ENCODE results near the gene SYNDIG1.

The SYNDIG1 gene

DNA sequence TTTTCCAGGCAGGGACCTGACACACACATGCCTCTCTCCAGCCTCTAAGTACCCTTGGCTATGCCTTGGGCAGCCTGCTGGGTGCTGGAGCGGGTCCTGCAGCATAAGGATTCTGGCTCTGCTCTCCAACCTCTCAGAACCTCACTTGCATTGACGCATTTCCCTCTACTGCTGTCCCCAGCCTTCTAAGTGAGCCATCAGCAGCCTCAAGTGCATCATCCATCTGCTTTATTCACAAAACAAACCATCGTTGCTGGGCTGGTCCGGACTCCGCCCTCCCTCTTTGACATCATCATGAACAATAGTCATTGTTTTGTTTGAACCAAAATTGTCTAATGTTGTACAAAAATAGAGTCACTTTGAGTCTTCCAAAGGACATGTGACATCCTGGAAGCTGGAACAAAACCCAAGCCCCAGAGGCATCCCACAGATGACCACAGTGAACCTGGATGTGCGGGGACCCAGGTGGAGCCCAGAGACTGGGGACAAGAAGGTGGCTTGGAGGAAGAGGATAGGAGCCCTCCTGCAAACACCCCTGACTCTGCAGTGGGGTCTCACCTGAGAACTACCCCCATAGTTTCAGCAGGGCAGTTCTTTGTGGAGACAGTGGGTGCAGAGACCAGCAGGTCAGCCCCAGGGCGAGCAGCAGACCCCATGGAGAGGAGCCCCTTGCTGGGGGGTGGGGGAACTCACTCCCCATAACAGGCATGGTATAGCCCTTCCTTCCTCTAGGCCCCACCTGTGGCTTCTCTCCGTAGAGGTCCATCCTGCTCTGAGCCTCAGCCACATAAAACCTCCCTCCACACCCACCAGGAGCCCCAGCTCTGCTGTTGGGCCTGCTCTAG lies 230.1 kb downstream of the SYNDIG1 start:
- FAIRE-seq: no peak

DNA sequence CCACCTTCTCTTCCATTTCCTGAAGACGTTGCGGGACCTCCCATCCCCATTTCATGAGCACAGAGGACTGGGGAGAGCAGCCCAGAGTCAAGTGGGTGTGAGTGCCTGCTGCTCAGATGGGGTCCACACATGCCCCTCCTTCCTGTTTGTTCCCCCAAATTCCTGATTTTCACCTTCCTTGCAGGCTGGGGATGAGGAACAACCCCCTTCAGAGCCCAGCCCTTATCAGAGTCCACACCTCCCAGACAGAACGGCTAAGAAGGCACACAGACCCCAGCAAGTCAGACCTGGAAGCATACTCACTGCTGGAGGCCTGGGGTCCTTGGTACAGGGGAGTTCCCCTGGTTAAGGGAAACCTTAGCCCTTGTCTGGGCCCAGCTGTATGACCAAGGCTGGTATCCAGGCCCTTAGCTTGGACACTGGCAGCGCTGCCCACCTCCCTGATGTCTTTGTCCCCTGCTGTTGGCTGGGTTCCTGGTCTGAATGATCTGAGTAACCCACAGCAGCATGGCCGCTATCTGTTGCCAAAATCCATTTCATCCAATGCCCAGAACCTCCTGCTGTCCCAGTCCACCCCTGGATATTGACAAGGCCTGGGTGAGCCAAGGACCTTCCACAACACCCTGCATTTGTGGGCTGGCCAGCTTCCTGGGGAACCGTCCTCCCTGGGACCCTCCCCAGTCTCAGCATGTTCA lies 230.9 kb downstream of the SYNDIG1 start:
- FAIRE-seq: no peak

DNA sequence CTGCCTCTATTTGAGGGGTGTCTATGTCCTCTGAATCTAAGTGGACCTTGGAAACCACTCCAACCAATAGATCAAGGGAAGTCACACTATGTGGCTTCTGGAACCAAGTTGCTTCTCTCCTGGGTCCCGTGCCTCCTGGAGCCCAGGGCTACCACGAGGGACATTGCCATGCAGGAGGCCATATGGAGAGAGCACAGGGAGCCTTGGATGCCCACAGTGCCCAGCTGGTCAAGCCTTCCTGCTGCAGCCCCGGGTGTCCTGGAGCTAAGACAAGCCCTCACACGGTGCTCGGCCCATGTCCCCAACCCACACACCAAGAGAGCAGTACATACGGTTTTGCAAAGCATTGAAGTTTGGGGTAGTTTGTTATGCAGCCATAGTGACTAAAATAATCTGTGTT lies 231.6 kb downstream of the SYNDIG1 start:
- FAIRE-seq: no peak

DNA sequence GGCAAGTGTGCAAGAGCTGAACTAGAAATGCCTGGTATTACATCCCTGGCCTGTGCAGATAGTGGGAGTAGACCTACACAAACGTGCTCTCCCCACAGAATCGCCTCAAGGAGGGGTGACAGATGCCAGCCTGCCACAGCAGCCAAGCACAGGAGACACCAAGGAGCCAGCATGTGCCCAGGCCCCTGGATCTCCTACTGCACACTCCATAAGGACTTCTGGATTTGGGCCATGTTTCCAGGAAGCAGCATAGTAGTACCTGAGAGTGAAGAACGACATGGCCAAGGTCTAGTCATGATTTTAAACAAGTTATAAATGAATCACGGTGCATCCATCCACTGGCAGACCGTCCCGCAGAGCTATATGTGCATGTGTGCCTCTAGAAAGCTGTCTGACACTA lies 232.2 kb downstream of the SYNDIG1 start:
- FAIRE-seq: no peak

DNA sequence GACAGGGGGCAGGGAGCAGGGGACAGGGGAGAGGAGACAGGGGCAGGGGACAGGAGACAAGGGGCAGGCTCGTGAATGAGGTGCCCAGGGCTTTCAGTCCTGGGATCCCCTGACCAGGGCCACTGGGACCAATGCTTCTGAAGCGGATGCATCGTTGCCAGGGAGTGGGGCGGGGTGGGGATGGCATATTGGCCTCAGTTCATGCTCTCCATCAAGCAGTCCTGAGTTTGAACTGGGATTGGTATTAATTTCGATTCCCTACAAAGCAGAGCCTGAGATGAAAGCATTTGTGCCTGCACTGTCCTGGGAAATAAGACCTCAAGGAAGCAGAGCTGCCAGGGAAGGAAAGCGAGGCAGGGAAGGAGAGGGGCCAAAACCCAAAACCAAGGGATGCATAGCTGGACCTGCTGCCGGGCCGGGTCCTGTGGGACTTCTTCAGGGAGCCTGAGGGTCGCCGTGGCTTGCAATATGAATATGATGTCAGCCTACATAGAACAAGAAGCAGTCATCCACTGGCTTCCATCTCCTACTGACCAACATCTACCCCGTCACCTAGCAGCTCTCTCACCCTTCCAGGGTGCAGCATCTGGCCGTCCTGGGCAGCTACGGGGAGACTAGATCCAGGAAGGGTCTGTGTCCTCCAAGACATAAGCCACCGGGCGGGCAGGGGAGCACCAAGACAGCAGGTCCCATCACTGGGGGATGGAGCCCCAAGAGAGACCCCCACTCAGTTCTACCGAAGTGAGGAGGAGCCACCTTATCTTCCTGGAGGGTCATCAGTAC lies 233.3 kb downstream of the SYNDIG1 start:
- no peak for FAIRE-seq

DNA sequence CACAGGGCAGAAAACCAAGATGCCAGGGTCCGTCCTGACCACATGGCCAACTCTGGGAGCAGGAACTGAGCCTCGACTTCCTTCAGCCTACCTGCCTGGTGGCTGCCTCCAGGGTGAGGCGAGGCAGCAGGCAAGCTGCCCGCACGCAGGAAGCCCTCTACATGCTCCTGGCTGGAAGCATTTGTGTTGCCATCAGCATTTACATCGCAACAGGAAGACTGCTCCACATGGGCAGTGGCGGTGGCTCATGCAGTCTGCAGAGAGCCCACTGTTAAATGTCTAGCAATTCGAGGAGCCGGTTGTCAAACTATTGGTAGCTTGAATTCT lies 233.8 kb downstream of the SYNDIG1 start:
- no peak for FAIRE-seq

DNA sequence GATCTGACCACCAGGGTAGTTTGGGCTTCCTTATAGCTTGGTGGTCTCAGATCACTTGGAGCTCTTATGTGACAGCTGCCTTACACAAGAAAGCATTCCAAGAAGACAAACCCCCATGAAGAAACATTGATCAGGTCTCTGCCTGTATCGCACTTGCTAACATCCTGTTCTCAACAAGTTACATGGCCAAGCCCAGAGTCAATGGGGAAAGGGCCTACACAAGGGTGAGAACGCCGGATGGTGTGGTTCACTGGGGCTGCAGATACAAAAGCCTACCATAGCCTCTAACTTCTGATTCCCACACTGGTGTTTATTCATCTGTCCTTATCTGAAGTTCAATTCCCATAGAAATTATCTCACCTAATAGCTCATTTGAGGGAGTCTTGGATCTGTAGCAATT lies 235.5 kb downstream of the SYNDIG1 start:
- no peak for FAIRE-seq

DNA sequence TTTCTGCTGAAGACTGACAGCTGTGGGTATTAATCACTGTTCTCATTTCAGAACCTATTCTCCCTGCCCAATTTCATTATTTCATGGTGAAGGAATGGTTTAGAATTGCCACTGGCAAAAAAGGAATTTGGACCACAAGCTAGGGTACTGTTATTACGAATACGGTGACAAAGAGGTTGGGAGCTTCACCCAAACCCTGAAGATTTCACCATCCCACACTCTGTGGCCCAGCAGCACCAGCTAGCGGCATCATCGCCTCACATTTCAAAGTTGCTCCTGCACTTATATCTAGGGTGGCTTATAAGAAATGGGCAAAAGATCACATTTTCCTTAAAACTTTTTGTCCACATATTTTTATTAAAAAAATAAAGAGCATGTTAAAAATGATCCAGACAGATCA lies 236.1 kb downstream of the SYNDIG1 start:
- FAIRE-seq: no peak

DNA sequence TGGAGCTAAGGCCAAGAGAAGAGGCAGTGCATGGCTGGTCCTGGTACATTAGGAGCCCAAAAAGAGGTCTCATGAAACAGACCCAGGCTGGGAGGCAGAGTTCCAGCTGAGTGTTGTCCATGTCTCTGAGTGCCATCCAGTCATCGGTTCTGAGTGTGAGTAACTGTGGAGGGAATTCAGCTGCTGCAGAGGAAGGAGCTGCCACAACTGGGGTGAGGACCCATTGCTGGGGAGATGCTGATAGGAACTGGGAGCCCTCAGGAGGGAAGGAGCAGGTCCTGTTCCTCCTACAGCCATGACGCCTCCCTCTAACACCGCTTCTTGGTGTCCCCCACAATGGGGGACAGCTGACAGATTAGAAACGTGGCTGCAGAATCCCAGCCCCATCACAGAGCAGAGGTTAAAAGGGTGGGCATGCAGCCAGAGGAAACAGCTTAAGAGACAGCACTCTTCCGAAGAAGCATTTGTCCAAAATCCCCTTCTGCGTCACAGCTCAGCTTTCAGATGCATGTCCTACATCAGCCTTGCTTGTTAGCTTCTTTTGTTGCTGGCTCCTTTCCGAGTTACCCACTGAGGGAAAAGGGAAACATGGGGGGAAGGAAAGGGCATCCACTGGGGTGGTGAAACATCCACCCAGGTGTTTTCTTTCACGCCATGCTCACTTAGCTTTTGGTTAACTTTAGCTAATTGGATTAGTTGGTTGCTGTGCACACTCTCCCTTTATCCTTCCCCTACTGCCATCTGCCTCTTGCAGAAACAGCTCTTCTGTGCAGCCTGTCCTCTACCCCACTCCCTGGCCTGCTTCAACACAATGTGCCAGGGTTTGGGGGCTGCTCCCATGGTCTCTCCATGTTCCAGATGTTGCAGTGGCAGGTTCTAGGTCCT lies 239.2 kb downstream of the SYNDIG1 start:
- no peak for FAIRE-seq

Measured in A204.1 (cell line).